ENCODE results near the gene PROK2.

DNA sequence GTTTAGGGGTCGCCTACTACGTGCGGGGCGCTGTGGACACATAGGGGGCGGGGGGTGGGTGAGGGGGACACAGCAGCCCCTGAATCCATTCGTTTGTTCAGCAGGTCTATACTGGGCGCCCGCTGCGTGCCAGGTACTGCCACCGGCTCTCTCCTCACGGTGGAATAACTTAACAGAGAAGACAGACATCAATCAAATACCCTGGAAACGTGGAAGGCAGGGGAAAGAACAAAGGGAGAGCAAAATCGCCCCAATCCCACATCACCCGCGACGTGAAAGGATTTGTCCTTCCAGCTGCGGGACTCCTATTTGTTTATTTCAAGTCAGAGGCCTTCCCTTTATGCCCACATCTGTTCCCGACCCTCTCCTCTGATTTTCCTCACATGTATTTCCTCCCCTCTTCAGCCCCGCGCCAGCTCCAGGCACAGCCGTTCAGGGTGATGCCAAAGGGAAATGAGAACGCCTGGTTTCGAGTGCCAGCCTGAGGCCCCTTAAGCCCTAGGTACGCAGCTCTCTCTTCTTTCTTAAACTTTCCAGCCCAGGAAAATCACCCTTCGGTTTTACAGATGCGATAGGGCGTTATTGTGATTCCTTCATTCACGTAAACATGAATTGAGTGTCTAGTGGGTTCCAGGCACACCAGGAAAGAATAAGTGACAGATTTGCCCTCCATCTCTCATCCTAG, 726 bp upstream of the PROK2 start:
- TF ChIP-seq POLR2A (IDR thresholded peaks at IDR 0.05): no peak
- TF ChIP-seq POLR2AphosphoS5 (IDR thresholded peaks at IDR 0.05): no peak
- TF ChIP-seq CTCF (IDR thresholded peaks at IDR 0.05 in 8 of 11, conservative IDR thresholded peaks at IDR 0.05 in 3 of 11): no peak

All from spleen (tissue), 7 donors.